IPS DF 19.7 (cell line): Measurements from ENCODE around the gene DNAL4.
A peak's percentile ranks its signal among the peaks of the same experiment; 100 is the strongest.

Experiments
- DNase-seq: peaks from one replicate; pipeline ENCODE4 v3.0.0-alpha.2; 2013; ENCODE audit warnings: low read depth, low spot score

The DNAL4 gene, protein sequence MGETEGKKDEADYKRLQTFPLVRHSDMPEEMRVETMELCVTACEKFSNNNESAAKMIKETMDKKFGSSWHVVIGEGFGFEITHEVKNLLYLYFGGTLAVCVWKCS

DNA sequence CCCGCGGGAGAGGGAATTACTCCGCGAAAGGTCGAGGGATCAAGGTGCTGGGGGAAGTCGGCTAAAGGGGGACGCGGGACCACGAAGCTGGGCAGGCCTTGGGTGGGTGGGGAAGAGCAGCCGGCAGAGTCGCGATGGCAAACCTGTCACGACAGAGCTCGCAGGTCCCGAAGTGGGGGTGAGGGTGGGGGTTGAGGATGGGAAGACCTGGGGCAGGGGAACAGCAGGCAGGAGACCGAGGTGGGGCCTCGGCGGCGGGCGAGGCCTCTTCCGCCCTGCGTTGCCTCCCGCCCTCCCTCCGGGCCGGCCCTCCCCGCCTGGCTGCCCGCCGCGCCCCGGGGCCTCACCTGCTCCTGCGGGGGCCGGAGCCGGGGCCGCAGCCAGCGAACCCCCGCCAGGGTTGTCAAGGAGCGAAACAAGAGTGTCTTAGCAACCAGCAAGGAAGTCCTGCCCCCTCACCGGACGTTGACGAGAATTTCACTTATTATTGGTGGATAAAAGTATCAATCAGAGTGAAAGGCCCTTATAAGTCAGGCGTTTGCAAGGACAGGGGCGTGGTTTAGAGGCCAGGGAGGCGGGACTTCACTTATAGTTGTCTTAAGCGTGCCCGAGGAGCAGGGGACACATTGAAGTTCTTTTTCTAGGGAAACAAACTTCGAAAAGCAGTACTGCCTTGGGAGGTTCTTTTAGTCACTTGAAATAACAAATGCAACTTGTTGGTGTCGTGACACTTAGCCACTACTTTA, at the start of gene DNAL4:
DNAL4 (minus strand) TSS at position 423 of the 746 bp plus-strand sequence. CDS start 11,412 bp downstream, outside the sequence.
- peak; percentile 91 for DNase-seq

GRCh38 chr22:38843201-38843656, 49.3 kb upstream of the DNAL4 start:
- no peak for DNase-seq

GRCh38 chr22:38842512-38843200, 48.7 kb upstream of the DNAL4 start:
- DNase-seq: no peak

DNA sequence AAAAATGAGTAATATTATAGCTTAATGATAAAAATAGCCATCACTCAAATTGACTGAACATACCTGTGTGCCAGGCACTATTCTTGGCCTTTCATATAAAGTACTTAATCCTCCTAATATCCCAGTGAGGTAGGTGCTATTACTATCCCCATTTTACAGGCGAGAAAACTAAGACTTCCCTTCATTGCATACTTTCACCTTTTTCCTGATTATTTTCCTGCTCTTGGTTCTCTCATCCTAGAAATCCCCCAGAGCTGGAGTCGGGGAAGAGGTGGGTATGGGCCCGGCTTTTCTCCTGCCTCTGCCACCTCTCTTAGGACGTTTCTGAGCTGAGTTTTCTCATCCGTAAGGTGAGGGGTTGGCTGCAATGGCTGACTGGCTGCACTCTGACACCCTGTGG, 47.7 kb upstream of the DNAL4 start:
- DNase-seq: no peak

- DNase-seq: no peak
Measured at GRCh38 chr22:38841211-38841610, 47.3 kb upstream of the DNAL4 start.

GRCh38 chr22:38840129-38840528, 46.2 kb upstream of the DNAL4 start:
- DNase-seq: no peak

DNA sequence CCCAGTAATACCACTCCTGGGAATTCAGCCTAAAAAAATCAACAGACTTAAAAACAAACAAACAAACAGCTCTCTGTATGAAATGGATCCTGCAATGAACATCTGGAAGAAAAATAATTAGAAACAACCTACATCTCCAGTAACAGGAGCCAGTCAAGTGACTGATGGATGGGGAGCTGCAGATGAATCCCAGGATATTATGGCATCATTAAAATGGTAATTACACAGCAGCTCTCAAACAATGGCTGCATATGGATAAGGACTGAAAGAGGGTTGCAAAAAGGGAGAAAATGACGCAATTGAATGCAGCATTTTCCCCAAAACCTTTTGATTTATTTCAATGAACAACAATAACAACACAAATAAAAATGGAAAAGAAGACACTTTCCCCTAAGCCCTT, 45.7 kb upstream of the DNAL4 start:
- no peak for DNase-seq

DNA sequence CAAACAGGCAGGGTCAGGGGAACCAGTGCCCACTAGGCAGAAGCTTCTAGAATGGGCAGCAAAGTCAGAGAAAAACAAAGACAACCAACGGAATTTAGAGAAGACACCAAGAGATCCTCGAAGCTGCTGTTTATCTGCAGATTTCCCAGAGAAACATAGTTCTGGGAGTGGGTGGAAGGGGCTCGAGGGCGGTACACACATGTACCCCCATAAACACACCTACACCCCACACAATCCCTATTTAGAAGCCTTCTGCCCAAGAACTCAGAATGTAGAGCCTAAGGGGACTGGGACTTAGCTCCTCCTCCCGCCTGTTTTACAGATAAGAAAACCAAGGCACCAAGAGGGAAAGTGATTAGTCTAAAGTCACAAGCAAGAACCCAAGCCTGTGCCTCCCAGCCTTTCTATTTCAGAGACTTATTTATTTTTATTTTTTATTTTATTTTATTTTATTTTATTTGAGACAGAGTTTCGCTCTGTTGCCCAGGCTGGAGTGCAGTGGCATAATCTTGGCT, 43.5 kb upstream of the DNAL4 start:
- no peak for DNase-seq

DNA sequence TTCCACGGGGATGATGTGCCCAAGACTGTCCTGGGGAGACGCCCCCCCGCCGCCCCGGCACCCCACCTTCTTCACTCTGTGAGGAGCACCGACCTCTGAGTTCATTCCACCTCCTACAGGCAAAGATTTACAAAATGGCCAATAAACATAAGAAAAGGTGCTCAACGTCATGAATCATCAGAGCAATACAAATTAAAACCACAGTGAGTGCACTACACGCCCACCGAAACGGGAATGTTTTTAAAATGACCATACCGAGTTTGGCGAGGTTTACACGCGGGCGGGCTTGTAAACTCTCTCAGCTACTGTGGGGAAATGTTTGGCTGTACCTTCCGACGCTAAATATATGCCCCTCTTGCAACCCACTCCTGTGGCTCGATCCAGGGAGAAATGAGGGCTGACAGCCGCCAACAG, 42.0 kb upstream of the DNAL4 start:
- no peak for DNase-seq

DNA sequence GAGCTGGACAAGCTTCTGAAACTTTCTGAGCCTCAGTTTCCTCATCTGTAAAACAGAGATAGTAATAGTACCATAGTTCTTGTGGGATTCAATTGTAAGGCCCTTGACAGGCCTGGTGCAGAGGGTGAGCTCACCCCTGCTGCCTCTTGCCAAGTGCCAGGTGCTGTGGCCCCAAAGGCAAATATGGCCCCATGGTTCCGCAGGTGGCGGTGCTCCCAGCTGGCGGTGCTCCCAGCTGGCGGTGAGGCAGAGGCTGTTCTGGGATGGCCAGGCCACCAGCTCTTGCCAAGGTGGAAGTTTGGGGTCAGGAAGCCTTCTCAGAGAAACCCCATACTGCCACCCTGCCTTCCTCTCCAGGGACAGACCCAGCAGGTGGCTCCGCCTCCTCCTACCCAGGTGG, 41.0 kb upstream of the DNAL4 start:
- DNase-seq: no peak

DNA sequence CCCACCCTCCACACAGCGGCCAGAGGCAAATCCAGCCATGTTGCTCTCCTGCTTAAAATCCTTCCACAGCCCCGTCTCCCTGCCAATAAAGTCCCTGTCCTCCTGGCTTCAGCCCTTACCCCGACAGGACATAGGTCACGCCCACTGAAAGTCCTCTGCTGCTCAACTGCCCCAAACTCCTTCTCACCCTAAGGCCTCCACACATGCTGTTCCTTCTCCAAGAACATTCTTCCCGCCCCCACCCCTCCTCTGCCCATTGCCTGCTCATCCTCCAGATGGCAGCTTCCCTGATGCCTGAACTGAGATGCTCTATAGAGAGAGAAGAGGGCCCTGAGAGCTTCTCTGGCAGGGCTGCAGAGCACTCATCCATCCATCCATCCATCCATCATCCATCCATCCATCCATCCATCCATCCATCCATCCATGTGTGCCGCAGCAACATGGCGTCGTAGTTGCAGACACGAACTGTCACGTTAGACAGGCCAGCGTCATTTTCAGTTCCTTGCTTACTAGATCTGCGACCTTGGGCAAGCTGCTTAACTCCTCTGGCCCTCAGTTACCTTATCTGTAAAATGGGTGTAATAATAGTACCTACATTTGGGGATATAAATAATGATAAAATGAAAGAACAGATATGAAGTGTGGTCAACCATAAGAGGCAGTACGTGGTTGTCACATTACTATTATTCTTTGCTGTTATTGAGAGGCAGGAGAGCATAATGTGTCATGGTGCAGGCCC, 40.4 kb upstream of the DNAL4 start:
- DNase-seq: no peak

- DNase-seq: no peak
Measured at GRCh38 chr22:38833061-38833460, 39.1 kb upstream of the DNAL4 start.

GRCh38 chr22:38832005-38832978, 38.3 kb upstream of the DNAL4 start:
- DNase-seq: no peak

DNA sequence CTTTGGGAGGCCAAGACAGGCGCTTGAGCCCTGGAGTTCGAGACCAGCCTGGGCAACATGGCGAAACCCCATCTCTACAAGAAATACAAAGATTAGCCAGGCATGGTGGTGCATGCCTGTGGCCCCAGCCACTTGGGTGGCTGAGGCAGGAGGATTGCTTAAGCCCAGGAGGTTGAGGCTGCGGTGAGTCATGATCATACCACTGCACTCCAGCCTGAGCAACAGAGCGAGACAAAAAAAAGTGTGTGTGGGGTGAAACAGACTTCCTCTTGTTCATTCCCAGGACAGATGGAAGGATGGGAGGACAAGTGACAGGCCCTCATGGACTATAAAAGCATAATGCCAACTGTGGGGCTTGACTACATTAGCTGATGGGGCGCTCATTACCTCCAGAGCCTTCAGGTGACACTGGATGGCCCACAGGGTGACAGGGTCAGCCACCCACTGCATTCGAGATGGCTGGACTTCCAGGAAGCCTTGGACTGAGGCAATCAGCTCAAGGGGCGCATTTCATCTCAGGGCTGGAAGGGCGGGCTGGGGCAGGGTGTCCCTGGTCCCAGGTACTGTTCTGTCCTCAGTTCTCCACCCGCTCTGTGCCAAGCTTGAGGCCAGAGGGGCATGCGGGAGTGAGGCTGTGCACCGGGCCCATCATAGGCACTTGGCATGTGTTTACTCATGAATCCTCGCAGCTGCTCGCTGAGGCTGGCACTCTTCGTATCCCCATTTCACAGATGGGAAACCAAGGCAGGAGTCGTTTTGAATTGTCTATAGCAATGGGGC, 37.4 kb upstream of the DNAL4 start:
- DNase-seq: no peak

- no peak for DNase-seq
Measured at GRCh38 chr22:38830845-38831108, 36.8 kb upstream of the DNAL4 start.

GRCh38 chr22:38830026-38830844, 36.3 kb upstream of the DNAL4 start:
- no peak for DNase-seq

GRCh38 chr22:38829485-38829884, 35.5 kb upstream of the DNAL4 start:
- DNase-seq: no peak

DNA sequence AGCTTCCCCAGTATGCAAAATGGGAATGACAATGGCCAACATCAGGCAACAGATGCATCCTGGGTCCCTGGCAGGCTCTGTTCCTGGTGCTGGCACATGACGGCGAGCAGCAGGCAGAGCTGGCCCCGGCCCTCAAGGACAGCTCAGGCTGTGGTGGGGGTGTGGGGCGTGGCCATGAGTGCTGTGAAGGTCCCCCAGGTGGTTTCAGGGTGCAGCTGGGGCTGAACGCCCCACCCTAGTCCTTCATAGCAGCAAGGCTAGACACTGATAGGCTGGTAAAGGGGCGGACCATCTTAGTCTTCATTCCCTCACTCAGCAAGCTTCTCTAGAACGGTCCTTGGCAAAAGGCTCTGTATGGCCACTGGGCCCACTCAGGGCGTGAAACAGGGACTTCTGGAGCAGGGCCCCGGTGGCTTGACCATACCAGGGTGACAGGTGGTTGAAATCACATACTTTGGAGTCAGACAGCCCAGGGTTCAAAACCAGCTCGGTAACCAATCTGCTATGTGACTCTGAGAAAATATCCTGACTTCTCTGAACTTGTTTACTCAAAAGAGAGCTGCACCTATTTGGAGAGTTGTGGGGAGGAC, 34.8 kb upstream of the DNAL4 start:
- no peak for DNase-seq

DNA sequence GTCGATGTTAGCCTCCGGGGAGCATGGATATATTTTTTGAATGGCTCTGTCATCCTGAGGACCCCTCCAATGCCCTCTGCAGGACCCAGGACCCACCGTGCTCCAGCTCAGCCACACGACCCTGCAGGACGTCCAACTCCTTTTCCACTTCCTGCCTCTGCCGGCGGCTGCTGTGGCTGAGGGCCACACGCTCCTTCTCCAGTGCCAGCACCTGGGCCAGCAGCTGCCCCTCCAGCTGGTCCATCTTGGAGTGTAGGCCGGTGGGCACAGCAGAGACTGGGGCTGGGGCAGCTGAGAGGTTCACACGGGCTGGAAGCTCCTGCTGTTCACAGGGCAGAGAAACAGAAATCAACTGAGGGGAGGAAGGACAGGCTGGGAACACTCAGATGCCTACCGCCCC, 34.2 kb upstream of the DNAL4 start:
- no peak for DNase-seq
